CD14-positive monocyte (primary cell): ENCODE data around the gene TRIM25. TPM values are rescaled to one million over a fixed set of nuclear protein-coding genes. Genes with fewer than 3 reads are reported as not detected.
A peak's percentile ranks its signal among the peaks of the same experiment; 100 is the strongest.

Experiments
- DNase-seq, 3 donors: peaks; one replicate each; pipeline ENCODE4 v3.0.0-alpha.2; 2011 to 2022
- H2AFZ ChIP-seq: 2 replicates; pipeline ENCODE4 v1.6.0; 2012; ENCODE audit warnings: mild to moderate bottlenecking, low read depth, low read length, inconsistent platforms; ENCODE audit not compliant: insufficient read depth, poor library complexity, severe bottlenecking
- H3K27ac ChIP-seq, 2 donors: 1 replicate in 1 of 2; 2 replicates in 1 of 2; pipeline ENCODE4 v1.5.1; 2012 to 2013; ENCODE audit warnings: low read length in 2 of 2, control low read depth in 1 of 2, inconsistent platforms in 1 of 2, low read depth in 1 of 2, mild to moderate bottlenecking in 1 of 2
- H3K27me3 ChIP-seq, 2 donors: one replicate each; pipeline versions ENCODE4 v1.6.0 to v1.6.1; 2011 to 2013; ENCODE audit warnings: low read length in 2 of 2; ENCODE audit not compliant: control insufficient read depth in 2 of 2, insufficient read depth in 2 of 2
- H3K36me3 ChIP-seq, 2 donors: replicated peaks in 1 of 2; 1 replicate in 1 of 2; 2 replicates in 1 of 2; pipeline versions ENCODE4 v1.5.1 to v1.6.1; 2012 to 2013; ENCODE audit warnings: low read length in 2 of 2, control low read depth in 1 of 2, inconsistent platforms in 1 of 2, mild to moderate bottlenecking in 1 of 2; ENCODE audit not compliant: insufficient read depth in 2 of 2, control insufficient read depth in 1 of 2
- H3K4me1 ChIP-seq, 2 donors: 1 replicate in 1 of 2; 2 replicates in 1 of 2; pipeline versions ENCODE4 v1.5.1 to v1.6.1; 2012 to 2013; ENCODE audit warnings: low read length in 2 of 2, control low read depth in 1 of 2, inconsistent platforms in 1 of 2, mild to moderate bottlenecking in 1 of 2, moderate library complexity in 1 of 2; ENCODE audit not compliant: insufficient read depth in 2 of 2, control insufficient read depth in 1 of 2
- H3K4me2 ChIP-seq: replicated peaks from 2 replicates; pipeline ENCODE3; 2012; ENCODE audit warnings: low read length, moderate library complexity, mild to moderate bottlenecking; ENCODE audit not compliant: poor library complexity, severe bottlenecking; ENCODE audit errors: extremely low read depth
- H3K4me3 ChIP-seq, 3 experiments: fragments of 200-600 bp in 1 of 3; sonication (generic) in 1 of 3; replicated peaks in 1 of 3; 1 replicate in 2 of 3; 2 replicates in 1 of 3; pipeline ENCODE4 v1.5.1; 2011 to 2013; ENCODE audit warnings: low read length in 3 of 3, mild to moderate bottlenecking in 3 of 3, control low read depth in 2 of 3, low read depth in 2 of 3, inconsistent platforms in 1 of 3, moderate library complexity in 1 of 3
- H3K79me2 ChIP-seq: 2 replicates; pipeline ENCODE4 v1.6.0; 2012; ENCODE audit warnings: mild to moderate bottlenecking, control low read depth, inconsistent platforms, low read length, moderate library complexity; ENCODE audit not compliant: insufficient read depth
- H3K9ac ChIP-seq: 2 replicates; pipeline ENCODE4 v1.6.0; 2017; ENCODE audit warnings: low read length, mild to moderate bottlenecking; ENCODE audit not compliant: insufficient read depth, poor library complexity, severe bottlenecking
- H3K9me3 ChIP-seq, 2 donors: replicated peaks in 1 of 2; 1 replicate in 1 of 2; 2 replicates in 1 of 2; pipeline versions ENCODE4 v1.5.1 to v1.6.1; 2012 to 2013; ENCODE audit warnings: low read length in 2 of 2, control low read depth in 1 of 2; ENCODE audit not compliant: control insufficient read depth in 1 of 2, insufficient read depth in 1 of 2
- H4K20me1 ChIP-seq: 2 replicates; pipeline ENCODE4 v1.6.0; 2012; ENCODE audit warnings: mild to moderate bottlenecking, low read length, control low read depth, moderate library complexity; ENCODE audit not compliant: insufficient read depth
- H3K27ac Mint-ChIP-seq, 7 donors: one replicate each; pipeline ENCODE4 v1.8.0; 2020; ENCODE audit warnings: mild to moderate bottlenecking in 7 of 7, mixed read lengths in 7 of 7, moderate library complexity in 6 of 7, inconsistent platforms in 2 of 7
- H3K27me3 Mint-ChIP-seq, 3 donors: one replicate each; pipeline ENCODE4 v1.8.0; 2021 to 2022; ENCODE audit warnings: low read depth in 3 of 3, mild to moderate bottlenecking in 3 of 3, mixed read lengths in 3 of 3, moderate library complexity in 3 of 3, inconsistent platforms in 1 of 3
- H3K36me3 Mint-ChIP-seq, 2 donors: one replicate each; pipeline ENCODE4 v1.8.0; 2020; ENCODE audit warnings: mixed read lengths in 2 of 2, inconsistent platforms in 1 of 2, mild to moderate bottlenecking in 1 of 2
- H3K4me1 Mint-ChIP-seq: one replicate; pipeline ENCODE4 v1.8.0; 2020; ENCODE audit warnings: mild to moderate bottlenecking, mixed read lengths
- H3K4me3 Mint-ChIP-seq, 2 donors: one replicate each; pipeline ENCODE4 v1.8.0; 2020; ENCODE audit warnings: mild to moderate bottlenecking in 2 of 2, mixed read lengths in 2 of 2, moderate library complexity in 1 of 2
- H3K9me3 Mint-ChIP-seq, 7 donors: one replicate each; pipeline ENCODE4 v1.8.0; 2020 to 2022; ENCODE audit warnings: mixed read lengths in 7 of 7, mild to moderate bottlenecking in 6 of 7, moderate library complexity in 6 of 7, inconsistent platforms in 2 of 7
- WGBS: methylation state at CpG from one replicate; pipeline ENCODE4 v1.1.5; 2013; ENCODE audit warnings: missing lambda C conversion rate; ENCODE audit not compliant: insufficient coverage; 5-methylcytosine and 5-hydroxymethylcytosine counted together
- intact Hi-C, 2 donors: fragments of 100-400 bp; cut with micrococcal nuclease; formaldehyde crosslinking; loops; one replicate each; pipeline versions ENCODE4 v1.15.0 to v1.15.1; 2023
- polyA plus RNA-seq, 3 donors: library from polyadenylated mRNA; depleted of rRNA in 1 of 3; unstranded in 2 of 3; stranded (reverse) in 1 of 3; fragments of 300-500 nt in 2 of 3; fragments of >200 nt in 1 of 3; fragmentation: Illumina TruSeq in 2 of 3; gene quantifications; 1 replicate in 2 of 3; 2 replicates in 1 of 3; pipeline ENCODE4 v1.2.3, GENCODE V29; 2012 to 2021
- TF ChIP-seq, protein P1 (sequence below): fragments of 200-600 bp; IDR thresholded peaks from one replicate; pipeline ENCODE4 v1.8.0; 2022; ENCODE audit warnings: antibody characterized with exemption, mild to moderate bottlenecking

TRIM25 gene
- polyA plus RNA-seq, 3 donors = 5.4 to 98.3 (median 11.2) TPM

DNA sequence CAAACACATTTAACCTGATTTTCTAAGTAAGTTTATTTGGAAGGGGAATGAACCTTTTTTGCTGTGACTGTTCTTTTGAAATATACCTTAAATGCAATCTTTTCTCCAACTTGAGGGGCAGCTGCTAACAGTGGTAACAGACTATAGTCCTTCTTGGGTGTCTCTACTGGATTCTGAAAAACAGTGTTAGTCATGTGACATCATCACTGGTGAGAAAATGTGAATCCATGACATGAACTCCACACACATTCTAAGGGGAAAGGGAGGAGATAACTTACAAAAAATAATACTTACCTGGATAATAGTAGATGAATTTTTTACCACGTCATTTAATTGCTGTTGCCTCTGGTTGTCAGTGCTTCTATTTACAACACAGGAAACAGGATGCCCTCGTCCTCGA lies 35.7 kb upstream of the TRIM25 start:
- Histone ChIP-seq H3K4me2 (no peak overlapping the region), H3K27ac (no peak overlapping the region), H2AFZ (no peak overlapping the region), H3K79me2 (peaks cover 23% of the 10 kb centered on the region), H3K9me3 (no peaks in the 10 kb centered on the region), H3K4me3 (no peak overlapping the region), H3K9ac (no peak overlapping the region), H4K20me1 (peaks cover 10% of the 10 kb centered on the region), H3K36me3 (peaks cover 59 to 85% of the 10 kb centered on the region in 2 donors), H3K27me3 (no peaks in the 10 kb centered on the region), H3K4me1 (no peaks in the 10 kb centered on the region)
- TF ChIP-seq, protein P1, sequence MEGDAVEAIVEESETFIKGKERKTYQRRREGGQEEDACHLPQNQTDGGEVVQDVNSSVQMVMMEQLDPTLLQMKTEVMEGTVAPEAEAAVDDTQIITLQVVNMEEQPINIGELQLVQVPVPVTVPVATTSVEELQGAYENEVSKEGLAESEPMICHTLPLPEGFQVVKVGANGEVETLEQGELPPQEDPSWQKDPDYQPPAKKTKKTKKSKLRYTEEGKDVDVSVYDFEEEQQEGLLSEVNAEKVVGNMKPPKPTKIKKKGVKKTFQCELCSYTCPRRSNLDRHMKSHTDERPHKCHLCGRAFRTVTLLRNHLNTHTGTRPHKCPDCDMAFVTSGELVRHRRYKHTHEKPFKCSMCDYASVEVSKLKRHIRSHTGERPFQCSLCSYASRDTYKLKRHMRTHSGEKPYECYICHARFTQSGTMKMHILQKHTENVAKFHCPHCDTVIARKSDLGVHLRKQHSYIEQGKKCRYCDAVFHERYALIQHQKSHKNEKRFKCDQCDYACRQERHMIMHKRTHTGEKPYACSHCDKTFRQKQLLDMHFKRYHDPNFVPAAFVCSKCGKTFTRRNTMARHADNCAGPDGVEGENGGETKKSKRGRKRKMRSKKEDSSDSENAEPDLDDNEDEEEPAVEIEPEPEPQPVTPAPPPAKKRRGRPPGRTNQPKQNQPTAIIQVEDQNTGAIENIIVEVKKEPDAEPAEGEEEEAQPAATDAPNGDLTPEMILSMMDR = no peak
- no peaks in the 10 kb centered on the region for H3K9me3 Mint-ChIP-seq
- 65% methylated on average over 2 of the region's 3 CpGs for WGBS
- H3K27me3 Mint-ChIP-seq = no peaks in the 10 kb centered on the region
- H3K4me1 Mint-ChIP-seq = no peaks in the 10 kb centered on the region
- no peak for DNase-seq
- no peak overlapping the region for H3K4me3 Mint-ChIP-seq
- intact Hi-C loops = no loop called here
- peak overlapping the region in 2 of 7 donors; percentile 22 to 86 for H3K27ac Mint-ChIP-seq
- peaks cover 55 to 80% of the 10 kb centered on the region in 2 donors for H3K36me3 Mint-ChIP-seq

DNA sequence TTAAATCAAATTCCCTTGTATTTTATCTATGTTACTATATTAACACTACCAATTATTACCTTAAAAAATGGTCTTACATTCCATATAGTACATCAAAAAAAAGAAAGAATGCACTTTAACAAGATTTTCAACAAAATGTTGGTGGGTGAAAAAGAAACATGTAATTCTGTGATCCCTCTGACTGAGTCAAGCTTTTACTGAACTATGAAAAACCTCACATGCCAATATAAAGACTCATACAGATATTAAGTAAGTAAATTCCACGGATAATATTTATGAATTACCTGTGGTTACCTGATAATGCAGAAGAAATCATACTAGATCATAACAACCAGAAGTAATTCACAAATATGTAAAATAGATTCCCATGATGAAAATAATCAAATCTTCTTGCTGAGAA lies 34.6 kb upstream of the TRIM25 start:
- H3K79me2 ChIP-seq = peaks cover 12% of the 10 kb centered on the region
- Mint-ChIP-seq H3K4me3 (no peak overlapping the region), H3K27me3 (no peaks in the 10 kb centered on the region), H3K27ac (peak overlapping the region in 1 of 7 donors; percentile 19), H3K4me1 (no peaks in the 10 kb centered on the region), H3K36me3 (peaks cover 63 to 86% of the 10 kb centered on the region in 2 donors), H3K9me3 (no peaks in the 10 kb centered on the region)
- H3K36me3 ChIP-seq = peaks cover 63 to 89% of the 10 kb centered on the region in 2 donors
- H3K27me3 ChIP-seq = no peaks in the 10 kb centered on the region
- TF ChIP-seq, protein P1 = no peak
- no peaks in the 10 kb centered on the region for H3K9me3 ChIP-seq
- H4K20me1 ChIP-seq = peaks cover 3% of the 10 kb centered on the region
- no peaks in the 10 kb centered on the region for H3K4me1 ChIP-seq
- H3K4me2 ChIP-seq = no peak overlapping the region
- no peak overlapping the region for H2AFZ ChIP-seq
- DNase-seq = no peak
- H3K27ac ChIP-seq = no peak overlapping the region
- H3K4me3 ChIP-seq = no peak overlapping the region
- no CpG with 5 or more reads among the region's 1 CpG for WGBS
- intact Hi-C loops = no loop called here
- H3K9ac ChIP-seq = no peak overlapping the region
